Hepatocyte (in vitro differentiated cells): ENCODE data around the gene SPRED2.
A peak's percentile ranks its signal among the peaks of the same experiment; 100 is the strongest.

Experiments used
- CTCF ChIP-seq: fragments of 200-600 bp; sonication (generic); IDR thresholded peaks from 2 replicates; pipeline ENCODE4 v1.5.1; 2016; ENCODE audit warnings: antibody characterized with exemption, mild to moderate bottlenecking; ENCODE audit not compliant: poor library complexity
- EZH2phosphoT487 ChIP-seq: fragments of 200-600 bp; sonication (generic); IDR thresholded peaks from one replicate; pipeline ENCODE4 v1.6.1; 2018; ENCODE audit warnings: antibody characterized with exemption, mild to moderate bottlenecking, low read depth, moderate library complexity; ENCODE audit not compliant: unreplicated experiment, severe bottlenecking

GRCh38 chr2:65264821-65265670 lies 167.4 kb downstream of the SPRED2 start:
- TF ChIP-seq CTCF = peak; percentile 87
- TF ChIP-seq EZH2phosphoT487 = no peak
